ENCODE data around the gene CDK6.

- TF ChIP-seq, protein P1, sequence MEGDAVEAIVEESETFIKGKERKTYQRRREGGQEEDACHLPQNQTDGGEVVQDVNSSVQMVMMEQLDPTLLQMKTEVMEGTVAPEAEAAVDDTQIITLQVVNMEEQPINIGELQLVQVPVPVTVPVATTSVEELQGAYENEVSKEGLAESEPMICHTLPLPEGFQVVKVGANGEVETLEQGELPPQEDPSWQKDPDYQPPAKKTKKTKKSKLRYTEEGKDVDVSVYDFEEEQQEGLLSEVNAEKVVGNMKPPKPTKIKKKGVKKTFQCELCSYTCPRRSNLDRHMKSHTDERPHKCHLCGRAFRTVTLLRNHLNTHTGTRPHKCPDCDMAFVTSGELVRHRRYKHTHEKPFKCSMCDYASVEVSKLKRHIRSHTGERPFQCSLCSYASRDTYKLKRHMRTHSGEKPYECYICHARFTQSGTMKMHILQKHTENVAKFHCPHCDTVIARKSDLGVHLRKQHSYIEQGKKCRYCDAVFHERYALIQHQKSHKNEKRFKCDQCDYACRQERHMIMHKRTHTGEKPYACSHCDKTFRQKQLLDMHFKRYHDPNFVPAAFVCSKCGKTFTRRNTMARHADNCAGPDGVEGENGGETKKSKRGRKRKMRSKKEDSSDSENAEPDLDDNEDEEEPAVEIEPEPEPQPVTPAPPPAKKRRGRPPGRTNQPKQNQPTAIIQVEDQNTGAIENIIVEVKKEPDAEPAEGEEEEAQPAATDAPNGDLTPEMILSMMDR (IDR thresholded peaks at IDR 0.05) = no peak
- no peak for TF ChIP-seq POLR2AphosphoS5 (IDR thresholded peaks at IDR 0.05)
Measured at GRCh38 chr7:92657391-92657790, 179.0 kb downstream of the CDK6 start.
